Chondrocyte (in vitro differentiated cells): Measurements from ENCODE around the gene IL18BP. TPM values are rescaled to one million over a fixed set of nuclear protein-coding genes. Genes with fewer than 3 reads are reported as not detected.

Source experiments
- DNase-seq: peaks from one replicate; pipeline ENCODE4 v3.0.0; 2021; ENCODE audit warnings: mixed read lengths, low spot score
- H3K27ac Mint-ChIP-seq: one replicate; pipeline ENCODE4 v1.8.0; 2021; ENCODE audit warnings: mild to moderate bottlenecking, moderate library complexity, mixed read lengths; ENCODE audit not compliant: unreplicated experiment
- H3K27me3 Mint-ChIP-seq: 2 replicates; pipeline ENCODE4 v1.8.0; 2021; ENCODE audit warnings: low read depth, mixed read lengths
- H3K36me3 Mint-ChIP-seq: 2 replicates; pipeline ENCODE4 v1.8.0; 2021; ENCODE audit warnings: low read depth, mixed read lengths
- H3K4me1 Mint-ChIP-seq: 2 replicates; pipeline ENCODE4 v1.8.0; 2021; ENCODE audit warnings: low read depth, mild to moderate bottlenecking, mixed read lengths
- H3K4me3 Mint-ChIP-seq: one replicate; pipeline ENCODE4 v1.8.0; 2021; ENCODE audit warnings: mild to moderate bottlenecking, moderate library complexity, mixed read lengths; ENCODE audit not compliant: unreplicated experiment
- H3K9me3 Mint-ChIP-seq: 2 replicates; pipeline ENCODE4 v1.8.0; 2021; ENCODE audit warnings: low read depth, mixed read lengths
- total RNA-seq: library from RNA; stranded (reverse); gene quantifications from 3 replicates; pipeline ENCODE4 v1.2.1, GENCODE V29; 2021
- TF ChIP-seq, protein P1 (sequence below): fragments of 200-600 bp; sonication (generic); IDR thresholded peaks from 2 replicates; pipeline ENCODE4 v1.5.0; 2021; ENCODE audit warnings: antibody characterized with exemption, mild to moderate bottlenecking, moderate library complexity

The IL18BP gene
- total RNA-seq, 1 donor from 2014 or later = 9.6 TPM

DNA sequence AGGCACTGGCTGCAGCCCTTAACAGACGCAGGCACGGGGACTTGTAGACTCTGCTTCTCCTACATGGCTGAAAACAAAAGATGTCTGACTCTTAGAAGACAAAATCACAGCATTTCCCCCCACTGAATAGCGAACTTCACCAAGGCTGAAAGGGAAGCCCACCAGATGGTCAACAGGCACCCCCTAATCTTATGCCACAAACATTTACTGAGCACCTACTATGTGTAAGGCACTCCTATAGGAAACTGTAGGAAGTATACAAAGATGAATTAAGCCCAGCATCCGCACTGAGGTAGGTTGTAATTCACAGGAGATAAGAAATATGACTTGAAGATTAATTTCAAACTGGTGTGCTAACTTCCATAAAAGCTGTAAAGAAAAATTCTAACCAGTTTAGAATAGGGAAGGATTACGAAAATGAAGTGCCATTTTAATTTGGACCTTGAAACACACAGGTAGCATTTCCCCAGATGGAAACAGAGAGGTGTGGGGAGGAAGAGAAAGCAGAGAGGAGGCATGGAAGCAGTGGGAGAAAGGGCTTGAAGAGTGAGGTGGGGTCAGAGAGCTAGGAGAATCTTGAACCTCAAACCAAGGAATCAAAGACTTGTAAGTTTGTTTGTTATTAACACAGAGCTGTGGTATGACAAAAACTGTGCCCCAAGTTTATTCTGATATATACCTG is 43.5 kb downstream of the IL18BP start:
- Mint-ChIP-seq H3K4me1 (peaks cover 20% of the 10 kb centered on the region), H3K4me3 (no peak overlapping the region), H3K36me3 (no peaks in the 10 kb centered on the region), H3K9me3 (no peaks in the 10 kb centered on the region), H3K27ac (no peak overlapping the region), H3K27me3 (no peaks in the 10 kb centered on the region)
- TF ChIP-seq, protein P1, sequence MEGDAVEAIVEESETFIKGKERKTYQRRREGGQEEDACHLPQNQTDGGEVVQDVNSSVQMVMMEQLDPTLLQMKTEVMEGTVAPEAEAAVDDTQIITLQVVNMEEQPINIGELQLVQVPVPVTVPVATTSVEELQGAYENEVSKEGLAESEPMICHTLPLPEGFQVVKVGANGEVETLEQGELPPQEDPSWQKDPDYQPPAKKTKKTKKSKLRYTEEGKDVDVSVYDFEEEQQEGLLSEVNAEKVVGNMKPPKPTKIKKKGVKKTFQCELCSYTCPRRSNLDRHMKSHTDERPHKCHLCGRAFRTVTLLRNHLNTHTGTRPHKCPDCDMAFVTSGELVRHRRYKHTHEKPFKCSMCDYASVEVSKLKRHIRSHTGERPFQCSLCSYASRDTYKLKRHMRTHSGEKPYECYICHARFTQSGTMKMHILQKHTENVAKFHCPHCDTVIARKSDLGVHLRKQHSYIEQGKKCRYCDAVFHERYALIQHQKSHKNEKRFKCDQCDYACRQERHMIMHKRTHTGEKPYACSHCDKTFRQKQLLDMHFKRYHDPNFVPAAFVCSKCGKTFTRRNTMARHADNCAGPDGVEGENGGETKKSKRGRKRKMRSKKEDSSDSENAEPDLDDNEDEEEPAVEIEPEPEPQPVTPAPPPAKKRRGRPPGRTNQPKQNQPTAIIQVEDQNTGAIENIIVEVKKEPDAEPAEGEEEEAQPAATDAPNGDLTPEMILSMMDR = no peak
- DNase-seq = no peak

DNA sequence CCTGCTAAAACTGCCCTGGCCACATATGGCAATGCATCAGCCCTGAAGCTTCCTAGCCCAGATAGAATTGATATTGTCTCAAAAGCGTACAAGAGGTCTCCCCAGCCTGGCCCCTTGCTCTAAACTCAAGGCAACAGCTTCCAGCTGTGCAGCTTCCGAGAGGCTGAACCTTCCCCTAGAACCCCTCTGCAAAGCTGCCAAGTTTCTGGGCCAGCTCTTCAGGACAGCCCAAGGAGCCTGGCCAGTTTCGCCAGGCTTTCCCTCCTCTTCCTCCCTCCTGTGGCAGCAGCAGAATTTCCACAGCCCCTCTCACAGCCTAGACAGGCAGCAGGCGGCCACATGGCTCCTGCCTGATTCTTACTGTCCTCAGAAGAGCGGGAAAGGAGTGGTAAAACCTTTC is 47.1 kb downstream of the IL18BP start:
- TF ChIP-seq, protein P1 = no peak
- Mint-ChIP-seq H3K36me3 (no peaks in the 10 kb centered on the region), H3K4me3 (no peak overlapping the region), H3K9me3 (no peaks in the 10 kb centered on the region), H3K27me3 (no peaks in the 10 kb centered on the region), H3K4me1 (peaks cover 20% of the 10 kb centered on the region), H3K27ac (no peak overlapping the region)
- no peak for DNase-seq

DNA sequence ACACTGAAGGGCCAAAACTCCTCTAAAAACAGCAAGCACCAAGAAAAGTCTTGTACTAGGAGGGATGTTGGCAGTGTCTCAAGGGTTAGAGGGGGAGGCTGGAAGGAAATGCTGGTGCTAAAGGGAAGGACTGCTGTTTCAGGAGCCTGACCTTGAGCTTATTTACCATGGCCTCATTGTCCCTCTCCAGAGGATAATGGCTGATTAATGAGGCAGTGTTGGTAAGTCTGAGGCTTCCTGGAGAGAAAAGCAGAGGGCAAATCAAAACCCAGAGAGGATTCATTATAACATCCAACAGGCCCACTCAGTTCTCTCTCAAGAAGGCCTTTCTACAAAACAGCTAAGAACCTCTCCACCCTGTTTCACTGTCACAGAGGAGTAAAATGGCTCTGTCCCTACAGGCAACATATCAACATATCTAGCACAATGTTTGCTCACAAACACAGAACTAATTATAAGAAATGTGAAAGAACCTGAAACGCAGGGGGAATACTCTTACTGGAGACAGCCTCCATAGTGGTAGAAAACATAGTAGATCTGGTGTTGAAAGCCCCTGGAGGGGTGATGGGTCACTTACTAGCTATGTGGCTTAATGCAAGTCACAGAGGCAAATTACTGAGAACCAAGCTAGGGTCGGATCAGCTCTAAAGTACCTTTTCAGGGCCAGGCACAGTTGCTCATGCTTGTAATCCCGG is 50.2 kb downstream of the IL18BP start:
- no peak for DNase-seq
- H3K36me3 Mint-ChIP-seq = no peaks in the 10 kb centered on the region
- H3K9me3 Mint-ChIP-seq = no peaks in the 10 kb centered on the region
- no peak overlapping the region for H3K4me3 Mint-ChIP-seq
- H3K4me1 Mint-ChIP-seq = no peaks in the 10 kb centered on the region
- TF ChIP-seq, protein P1 = no peak
- H3K27me3 Mint-ChIP-seq = no peaks in the 10 kb centered on the region
- no peak overlapping the region for H3K27ac Mint-ChIP-seq

Other genes with a start within 250 kb of the IL18BP start
- not detected in 3 replicates for gene DEFB108B, start 165.7 kb upstream of the IL18BP start, total RNA-seq
- not detected in 3 replicates for gene DEFB131B, start 120.5 kb upstream of the IL18BP start, total RNA-seq
- 5.1 to 10.7 TPM (median 6.1 TPM) in 3 replicates for gene XNDC1N, start 70.3 kb upstream of the IL18BP start, total RNA-seq
- gene RNF121, start 69.9 kb upstream of the IL18BP start, total RNA-seq = 63.2 to 97.1 TPM (median 64.2 TPM) in 3 replicates
- 112 to 133 TPM (median 119 TPM) in 3 replicates for gene NUMA1, start 81.6 kb downstream of the IL18BP start, total RNA-seq
- 5.0 to 11.0 TPM (median 6.0 TPM) in 3 replicates for gene LRRC51, start 81.9 kb downstream of the IL18BP start, total RNA-seq
- 70.5 to 74.9 TPM (median 74.7 TPM) in 3 replicates for gene LAMTOR1, start 104.4 kb downstream of the IL18BP start, total RNA-seq
- not detected in 3 replicates for gene TOMT, start 107.0 kb downstream of the IL18BP start, total RNA-seq
- 36.0 to 39.7 TPM (median 37.6 TPM) in 3 replicates for gene ANAPC15, start 113.8 kb downstream of the IL18BP start, total RNA-seq
- gene FOLR3, start 136.8 kb downstream of the IL18BP start, total RNA-seq = not detected in 3 replicates
- gene FOLR1, start 193.2 kb downstream of the IL18BP start, total RNA-seq = 0.20 TPM in 1 of 3 replicates, not detected in the others
- not detected in 3 replicates for gene FOLR2, start 217.9 kb downstream of the IL18BP start, total RNA-seq
- gene INPPL1, start 225.9 kb downstream of the IL18BP start, total RNA-seq = 214 to 226 TPM (median 224 TPM) in 3 replicates
- gene PHOX2A, start 245.3 kb downstream of the IL18BP start, total RNA-seq = not detected in 3 replicates